GM19351 (cell line): ENCODE measurements around the gene ITGAL.
"Not testable (repeated sequence)": the region's sequence is repeated elsewhere in the genome, so short reads cannot be mapped to it uniquely, and the experiment has no call there.

Source experiments
- ATAC-seq: cut with Tn5 transposase; IDR thresholded peaks from one replicate; pipeline ENCODE4 v1.9.1; 2021; ENCODE audit warnings: mild to moderate bottlenecking, moderate library complexity; ENCODE audit not compliant: unreplicated experiment

ITGAL gene

GRCh38 chr16:30472328-30472942 lies at the start of gene ITGAL:
TSS of gene ITGAL (plus strand) at chr16:30472742. CDS start at chr16:30472838, 96 bp downstream.
- peak; percentile 38 for ATAC-seq

- no peak for ATAC-seq
These were observed 44.5 kb upstream of the ITGAL start for GRCh38 chr16:30428055-30428454.

DNA sequence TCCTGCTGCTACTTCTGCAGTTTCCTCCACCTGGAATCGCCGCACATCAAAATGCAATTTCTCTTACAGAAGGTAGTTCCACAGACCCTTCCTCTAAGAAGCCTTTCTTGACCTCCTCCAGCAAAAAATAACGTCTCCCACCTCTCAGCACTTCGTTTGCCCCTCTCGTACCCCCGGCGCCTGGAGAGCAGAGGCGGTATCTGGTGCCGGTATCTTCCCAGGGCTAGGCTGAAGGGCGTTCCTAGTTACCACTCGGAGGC lies 43.2 kb upstream of the ITGAL start:
- ATAC-seq: no peak

DNA sequence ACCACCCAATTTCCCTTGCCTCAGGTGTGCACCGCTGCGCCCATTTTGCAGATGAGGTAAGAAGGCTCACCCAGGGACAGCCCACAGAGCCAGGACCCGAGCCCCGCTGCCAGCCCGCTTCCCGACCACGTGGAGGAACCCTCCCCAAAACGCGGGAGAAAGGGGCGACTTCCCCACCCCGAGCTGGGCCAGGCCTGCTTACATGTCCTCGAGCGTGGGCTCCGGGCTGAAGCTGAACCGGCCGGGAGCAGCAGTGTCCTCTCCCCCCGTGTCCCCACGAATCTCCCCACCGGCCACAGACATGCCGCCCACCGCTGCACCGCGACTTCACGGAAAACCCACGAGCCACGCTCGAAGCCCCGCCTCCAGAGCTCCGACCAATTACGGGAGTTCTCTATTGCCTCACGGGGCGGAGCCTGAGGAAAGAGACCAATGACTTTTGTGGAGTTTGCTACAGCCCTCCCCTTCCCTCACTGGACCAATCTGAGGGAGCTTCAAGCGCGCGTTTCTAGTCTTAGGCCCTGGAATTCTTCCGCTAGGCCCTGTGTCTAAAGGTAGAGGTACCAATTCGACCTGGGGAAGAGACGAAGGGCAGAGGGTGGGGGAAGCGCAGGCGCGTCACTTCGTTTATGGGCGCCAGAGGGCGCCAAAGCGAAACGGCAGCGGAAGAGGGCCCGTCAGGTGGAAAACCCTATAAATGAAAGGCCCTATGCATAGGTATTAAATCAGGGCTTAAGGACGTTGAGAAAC lies 42.7 kb upstream of the ITGAL start, which contains the start of gene DCTPP1:
Gene DCTPP1 (minus strand): TSS at position 353 of the 750 bp plus-strand sequence. CDS start 50 bp downstream, at position 303.
- peak; percentile 97 for ATAC-seq

GRCh38 chr16:30430428-30430970 lies 42.0 kb upstream of the ITGAL start:
- ATAC-seq: peak; percentile 16

DNA sequence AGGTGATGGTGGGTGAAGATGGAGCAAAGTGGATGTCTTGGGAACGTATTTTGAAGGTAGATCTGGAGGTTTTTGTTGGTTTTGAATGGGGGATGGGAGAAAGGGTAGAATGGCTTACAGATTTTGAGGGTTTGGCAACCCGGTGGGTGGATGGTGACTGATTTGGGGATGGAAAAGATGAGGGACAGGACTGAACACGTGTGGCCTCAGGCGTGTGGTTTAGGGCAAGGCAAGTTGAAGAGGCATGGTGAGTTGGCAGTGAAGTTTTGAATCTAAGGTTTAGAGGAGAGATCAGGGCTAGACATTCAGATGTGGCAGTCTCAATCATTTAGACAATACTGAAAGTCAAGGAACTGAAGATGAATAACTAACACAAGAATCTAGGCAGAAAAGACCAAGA lies 37.7 kb upstream of the ITGAL start:
- no peak for ATAC-seq

GRCh38 chr16:30437511-30438046 lies 35.0 kb upstream of the ITGAL start:
- ATAC-seq: no peak

GRCh38 chr16:30438835-30439234 lies 33.7 kb upstream of the ITGAL start:
- ATAC-seq: no peak

- ATAC-seq: no peak
These were observed 32.7 kb upstream of the ITGAL start for GRCh38 chr16:30439720-30440348.

- ATAC-seq: no peak
These were observed 28.9 kb upstream of the ITGAL start for GRCh38 chr16:30443631-30444030.

GRCh38 chr16:30444231-30445148 lies 28.1 kb upstream of the ITGAL start:
- no peak for ATAC-seq

DNA sequence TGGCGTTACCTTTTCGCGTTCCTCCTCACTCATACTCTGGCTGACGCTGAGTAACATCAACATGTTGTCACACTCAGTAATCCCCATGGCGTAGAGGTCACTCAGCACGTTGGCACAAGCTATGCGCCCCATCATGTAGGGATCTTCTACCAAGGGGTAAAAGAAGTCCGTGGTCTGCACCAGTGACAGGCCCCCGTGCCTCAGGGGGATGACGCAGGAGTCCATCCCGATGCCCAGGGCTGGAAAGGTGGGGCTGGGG lies 27.5 kb upstream of the ITGAL start:
- no peak for ATAC-seq

- ATAC-seq: peak; percentile 86
These were observed 26.9 kb upstream of the ITGAL start, which contains the start of gene SEPHS2 for GRCh38 chr16:30445408-30446202. TSS of gene SEPHS2 (minus strand) at chr16:30445874. CDS start at chr16:30445727, 147 bp downstream.

GRCh38 chr16:30446203-30446595 lies 26.3 kb upstream of the ITGAL start:
- no peak for ATAC-seq

DNA sequence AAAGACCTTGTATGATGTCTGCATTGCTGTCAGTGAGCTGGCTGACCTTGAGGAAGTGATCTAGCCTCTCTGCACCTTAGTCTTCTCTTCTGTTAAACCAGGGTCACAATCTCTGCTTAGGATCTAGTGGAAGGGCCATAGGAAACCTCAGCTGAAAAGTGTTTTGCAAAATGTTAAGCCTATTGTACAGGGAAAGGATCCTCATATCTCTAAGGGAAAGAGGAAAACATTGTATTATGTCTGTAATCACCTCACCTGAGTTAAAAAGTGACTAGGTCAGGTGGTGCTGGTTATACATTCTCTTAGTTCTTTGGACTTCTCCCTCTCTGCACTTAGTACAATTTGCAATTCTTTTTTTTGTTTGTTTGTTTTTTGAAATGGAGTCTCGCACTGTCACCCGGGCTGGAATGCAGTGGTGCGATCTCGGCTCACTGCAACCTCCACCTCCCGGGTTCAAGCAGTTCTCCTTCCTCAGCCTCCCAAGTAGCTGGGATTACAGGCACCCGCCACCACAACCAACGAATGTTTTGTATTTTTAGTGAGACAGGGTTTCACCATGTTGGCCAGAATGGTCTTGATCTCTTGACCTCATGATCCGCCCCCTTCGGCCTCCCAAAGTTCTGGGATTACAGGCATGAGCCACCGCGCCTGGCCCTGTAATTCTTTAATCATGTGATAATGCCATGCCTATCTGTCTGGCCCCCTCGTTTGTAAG lies 24.9 kb upstream of the ITGAL start:
- ATAC-seq: no peak

GRCh38 chr16:30449116-30449435 lies 23.5 kb upstream of the ITGAL start:
- no peak for ATAC-seq

GRCh38 chr16:30452709-30453580 lies 19.6 kb upstream of the ITGAL start:
- ATAC-seq: not testable (repeated sequence)

DNA sequence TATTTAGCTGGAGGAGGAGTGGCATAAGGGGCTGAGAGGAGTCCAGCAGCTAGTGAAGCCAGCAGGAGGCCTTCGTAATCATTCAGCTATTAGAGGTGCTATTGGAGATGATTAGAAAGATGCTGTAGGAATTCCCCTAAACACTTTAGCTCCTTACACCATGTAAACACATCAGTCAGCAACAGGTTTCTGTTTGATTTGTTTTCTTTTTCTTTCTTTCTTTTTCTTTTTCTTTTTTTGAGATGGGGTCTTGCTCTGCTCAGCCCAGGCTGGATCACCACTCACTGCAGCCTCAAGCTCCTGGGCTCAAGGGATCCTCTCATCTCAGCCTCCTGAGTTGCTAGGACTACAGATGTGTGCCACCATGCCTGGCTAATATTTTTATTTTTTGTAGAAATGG lies 16.2 kb upstream of the ITGAL start:
- ATAC-seq: no peak

- ATAC-seq: no peak
These were observed 15.3 kb upstream of the ITGAL start for GRCh38 chr16:30457256-30457655.
